ENCODE measurements around the gene SUMF2.

SUMF2 gene

GRCh38 chr7:56115852-56116538 lies 51.9 kb downstream of the SUMF2 start, which contains the start of gene NUPR2:
Gene NUPR2, minus strand, starts transcription at chr7:56116417. Its CDS starts 103 bp downstream, at chr7:56116314.
- peaks cover 65% of the 10 kb centered on the region for H3K27me3 ChIP-seq
- H3K4me1 ChIP-seq (ENCODE audit: control insufficient read depth in 1 of 2, insufficient read depth in 1 of 2, low read depth in 1 of 2, low read length in 1 of 2): no peaks in the 10 kb centered on the region
- no peak within 1 kb of the TSS for H3K4me3 ChIP-seq (ENCODE audit: low read depth in 1 of 2, low read length in 1 of 2)
- no peaks in the 10 kb centered on the region for H3K9me3 ChIP-seq
- H3K36me3 ChIP-seq: no peaks in the 10 kb centered on the region
- no peak for TF ChIP-seq CTCF (IDR thresholded peaks at IDR 0.05)
- H3K27ac ChIP-seq: no peak within 1 kb of the TSS

- no peaks in the 10 kb centered on the region for H3K4me1 ChIP-seq (ENCODE audit: control insufficient read depth in 1 of 2, insufficient read depth in 1 of 2, low read depth in 1 of 2, low read length in 1 of 2)
- H3K27me3 ChIP-seq: peaks cover 17% of the 10 kb centered on the region
- H3K27ac ChIP-seq: no peak overlapping the region
- no peaks in the 10 kb centered on the region for H3K36me3 ChIP-seq
- H3K4me3 ChIP-seq (ENCODE audit: low read depth in 1 of 2, low read length in 1 of 2): no peak overlapping the region
- H3K9me3 ChIP-seq: no peaks in the 10 kb centered on the region
- no peak for TF ChIP-seq CTCF (IDR thresholded peaks at IDR 0.05)
These were observed 57.4 kb downstream of the SUMF2 start for GRCh38 chr7:56121440-56121839.

- no peak for TF ChIP-seq CTCF (IDR thresholded peaks at IDR 0.05)
- H3K27me3 ChIP-seq: no peaks in the 10 kb centered on the region
- no peaks in the 10 kb centered on the region for H3K36me3 ChIP-seq
- H3K4me1 ChIP-seq (ENCODE audit: control insufficient read depth in 1 of 2, insufficient read depth in 1 of 2, low read depth in 1 of 2, low read length in 1 of 2): no peaks in the 10 kb centered on the region
- no peak overlapping the region for H3K4me3 ChIP-seq (ENCODE audit: low read depth in 1 of 2, low read length in 1 of 2)
- no peaks in the 10 kb centered on the region for H3K9me3 ChIP-seq
- no peak overlapping the region for H3K27ac ChIP-seq
These were observed 60.9 kb downstream of the SUMF2 start for GRCh38 chr7:56124981-56125380.

GRCh38 chr7:56125831-56126230 lies 61.7 kb downstream of the SUMF2 start:
- Histone ChIP-seq H3K4me1 (ENCODE audit: control insufficient read depth in 1 of 2, insufficient read depth in 1 of 2, low read depth in 1 of 2, low read length in 1 of 2) (no peaks in the 10 kb centered on the region), H3K4me3 (ENCODE audit: low read depth in 1 of 2, low read length in 1 of 2) (no peak overlapping the region), H3K9me3 (no peaks in the 10 kb centered on the region), H3K27me3 (no peaks in the 10 kb centered on the region), H3K27ac (no peak overlapping the region), H3K36me3 (no peaks in the 10 kb centered on the region)
- TF ChIP-seq CTCF (IDR thresholded peaks at IDR 0.05): no peak

- Histone ChIP-seq H3K4me1 (ENCODE audit: control insufficient read depth in 1 of 2, insufficient read depth in 1 of 2, low read depth in 1 of 2, low read length in 1 of 2) (no peaks in the 10 kb centered on the region), H3K4me3 (ENCODE audit: low read depth in 1 of 2, low read length in 1 of 2) (no peak overlapping the region), H3K36me3 (no peaks in the 10 kb centered on the region), H3K27me3 (no peaks in the 10 kb centered on the region), H3K9me3 (no peaks in the 10 kb centered on the region), H3K27ac (no peak overlapping the region)
- no peak for TF ChIP-seq CTCF (IDR thresholded peaks at IDR 0.05)
These were observed 63.3 kb downstream of the SUMF2 start for GRCh38 chr7:56127241-56127975.

All from neutrophil (primary cell).